Spleen (tissue), 11 donors: ENCODE results near the gene CLIP1. TPM values are rescaled to one million over a fixed set of nuclear protein-coding genes. Genes with fewer than 3 reads are reported as not detected.
A peak's percentile ranks its signal among the peaks of the same experiment; 100 is the strongest.
"Not testable (repeated sequence)": the region's sequence is repeated elsewhere in the genome, so short reads cannot be mapped to it uniquely, and the experiment has no call there.

Experiments used
- DNase-seq: peaks from one replicate; pipeline ENCODE4 v3.0.0-alpha.2; 2020
- H3K27ac ChIP-seq, 8 donors: fragments of 200-600 bp; sonication (generic) in 7 of 8; 1 replicate in 4 of 8; 2 replicates in 4 of 8; pipeline versions ENCODE4 v1.5.0 to v1.8.0; 2016 to 2021; ENCODE audit warnings: inconsistent platforms in 4 of 8, mild to moderate bottlenecking in 4 of 8, moderate library complexity in 1 of 8
- H3K27me3 ChIP-seq, 7 donors: fragments of 200-600 bp; sonication (generic) in 6 of 7; replicated peaks in 1 of 7; 1 replicate in 4 of 7; 2 replicates in 3 of 7; pipeline versions ENCODE4 v1.5.0 to v1.8.0; 2016 to 2021; ENCODE audit warnings: inconsistent platforms in 3 of 7, mild to moderate bottlenecking in 1 of 7
- H3K36me3 ChIP-seq, 6 donors: fragments of 200-600 bp; sonication (generic) in 5 of 6; 1 replicate in 4 of 6; 2 replicates in 2 of 6; pipeline versions ENCODE4 v1.5.0 to v1.8.0; 2016 to 2021; ENCODE audit warnings: inconsistent platforms in 2 of 6
- H3K4me1 ChIP-seq, 6 donors: fragments of 200-600 bp; sonication (generic) in 5 of 6; 1 replicate in 3 of 6; 2 replicates in 3 of 6; pipeline versions ENCODE4 v1.5.0 to v1.8.0; 2016 to 2021; ENCODE audit warnings: inconsistent platforms in 3 of 6
- H3K4me3 ChIP-seq, 8 donors: fragments of 200-600 bp; sonication (generic) in 7 of 8; 1 replicate in 4 of 8; 2 replicates in 4 of 8; pipeline versions ENCODE4 v1.5.0 to v1.8.0; 2016 to 2021; ENCODE audit warnings: inconsistent platforms in 4 of 8, mild to moderate bottlenecking in 4 of 8, moderate library complexity in 2 of 8
- H3K9me3 ChIP-seq, 8 donors: fragments of 200-600 bp; sonication (generic) in 7 of 8; 1 replicate in 4 of 8; 2 replicates in 4 of 8; pipeline versions ENCODE4 v1.5.0 to v1.8.0; 2016 to 2021; ENCODE audit warnings: inconsistent platforms in 4 of 8
- CTCF ChIP-seq, 11 experiments: fragments of 200-600 bp in 7 of 11; fragments of 450-650 bp in 4 of 11; sonication (generic) in 4 of 11; IDR thresholded peaks in 8 of 11; conservative IDR thresholded peaks in 3 of 11; 1 replicate in 7 of 11; 2 replicates in 4 of 11; pipeline versions ENCODE4 v1.4.0 to v1.8.0; 2016 to 2021; ENCODE audit warnings: antibody characterized with exemption in 11 of 11, inconsistent platforms in 4 of 11, mild to moderate bottlenecking in 1 of 11
- POLR2A ChIP-seq, 3 donors: fragments of 450-650 bp; IDR thresholded peaks; one replicate each; pipeline ENCODE4 v1.5.1; 2017; ENCODE audit warnings: antibody characterized with exemption in 3 of 3, mild to moderate bottlenecking in 1 of 3
- POLR2AphosphoS5 ChIP-seq, 3 donors: sonication (generic); formaldehyde crosslinking; IDR thresholded peaks; one replicate each; pipeline ENCODE4 v1.5.1; 2017; ENCODE audit warnings: antibody characterized with exemption in 3 of 3
- WGBS, 5 donors: extraction: QIAGEN DNeasy Blood & Tissue Kit in 3 of 5; methylation state at CpG; one replicate each; pipeline versions ENCODE4 v1.1.5 to v1.1.7; 2013 to 2018; 5-methylcytosine and 5-hydroxymethylcytosine counted together
- intact Hi-C: fragments of 100-400 bp; cut with DNase I; formaldehyde crosslinking; loops from one replicate; pipeline ENCODE4 v1.15.0; 2023; ENCODE audit warnings: low total_unique reads
- polyA plus RNA-seq, 3 donors: library from polyadenylated mRNA; stranded (reverse); fragments of 200-250 nt; gene quantifications; one replicate each; pipeline ENCODE4 v1.2.1, GENCODE V29; 2013
- total RNA-seq, 7 donors: library from RNA; depleted of rRNA in 3 of 7; stranded (reverse); fragments of >200 nt in 3 of 7; fragmentation: NEBNext Ultra II Directional in 4 of 7; extraction: Animal tissue kit (Norgen Biotek cat#: 25700) in 4 of 7; gene quantifications; one replicate each; pipeline versions ENCODE4 v1.1.0 to v1.2.1, GENCODE V29; 2016 to 2021
- donor health status: healthy with polysubstance abuse.
- donor health status: DM: no; HTN: no; CAD: no; lungs with moderate emphysema.
- donor health status: DM: no; HTN: no; CAD: no.
- donor health status: Bipolar disorder and iron deficiency.
- donor health status: healthy.
- donor health status: DM: no; HTN: no; CAD: no.
- donor health status: DM: yes; HTN: yes; CAD: no.

The CLIP1 gene
- total and polyA plus RNA-seq, 10 donors, result 7.8 to 80.2 (median 57.2) TPM

GRCh38 chr12:122423258-122424165 lies 1.0 kb upstream of the CLIP1 start:
- DNase-seq, result no peak
- Histone ChIP-seq H3K27ac (peak overlapping the region in 7 of 8 donors; percentile 47 to 99 (median 96)), H3K4me1 (peaks cover 20 to 47% (median 37%) of the 10 kb centered on the region in 6 donors), H3K9me3 (no peaks in the 10 kb centered on the region), H3K27me3 (no peaks in the 10 kb centered on the region), H3K4me3 (peak overlapping the region; percentile 35 to 95 (median 64)), H3K36me3 (no peaks in the 10 kb centered on the region)
- WGBS, 5 donors, result 17 to 23% (median 21%) methylated on average over 21 of the region's 21 CpGs
- TF ChIP-seq POLR2AphosphoS5 (IDR thresholded peaks at IDR 0.05), result peak in 1 of 3 donors; percentile 29
- TF ChIP-seq POLR2A (IDR thresholded peaks at IDR 0.05), result no peak
- intact Hi-C loops, result no loop called here

- peaks cover 20 to 54% (median 42%) of the 10 kb centered on the region in 6 donors for H3K4me1 ChIP-seq
- no peaks in the 10 kb centered on the region for H3K9me3 ChIP-seq
- 0 to 2% (median 0%) methylated on average over 20 to 39 of the region's 39 CpGs for WGBS, 5 donors
- TF ChIP-seq CTCF (IDR thresholded peaks at IDR 0.05 in 8 of 11, conservative IDR thresholded peaks at IDR 0.05 in 3 of 11) (no peak), POLR2AphosphoS5 (IDR thresholded peaks at IDR 0.05) (no peak)
- peak overlapping the region; percentile 35 to 95 (median 64) for H3K4me3 ChIP-seq
- H3K27ac ChIP-seq, result peak overlapping the region in 7 of 8 donors; percentile 47 to 99 (median 96)
- H3K27me3 ChIP-seq, result no peaks in the 10 kb centered on the region
- intact Hi-C loops, result no loop called here
- no peak for DNase-seq
- no peaks in the 10 kb centered on the region for H3K36me3 ChIP-seq
Observed at GRCh38 chr12:122422730-122423257, 325 bp upstream of the CLIP1 start.

- intact Hi-C loops, result no loop called here
- H3K9me3 ChIP-seq, result no peaks in the 10 kb centered on the region
- TF ChIP-seq POLR2AphosphoS5 (IDR thresholded peaks at IDR 0.05) (no peak), POLR2A (IDR thresholded peaks at IDR 0.05) (no peak), CTCF (IDR thresholded peaks at IDR 0.05 in 8 of 11, conservative IDR thresholded peaks at IDR 0.05 in 3 of 11) (no peak)
- DNase-seq, result peak; percentile 72
- H3K4me1 ChIP-seq, result peaks cover 20 to 67% (median 43%) of the 10 kb centered on the region in 6 donors
- H3K27ac ChIP-seq, result peak overlapping the region; percentile 94 to 99 (median 96)
- peak overlapping the region; percentile 63 to 95 (median 80) for H3K4me3 ChIP-seq
- H3K36me3 ChIP-seq, result peaks cover 0 to 9% (median 0%) of the 10 kb centered on the region in 6 donors
- 5 to 11% (median 7%) methylated on average over 14 of the region's 14 CpGs for WGBS, 5 donors
- no peaks in the 10 kb centered on the region for H3K27me3 ChIP-seq
Observed at GRCh38 chr12:122421187-122421820, 1.2 kb downstream of the CLIP1 start.

- no peak for DNase-seq
- intact Hi-C loops, result no loop called here
- Histone ChIP-seq H3K4me3 (peak overlapping the region in 5 of 8 donors; percentile 63 to 95 (median 81)), H3K9me3 (no peaks in the 10 kb centered on the region), H3K4me1 (peaks cover 20 to 73% (median 46%) of the 10 kb centered on the region in 6 donors), H3K27me3 (no peaks in the 10 kb centered on the region), H3K27ac (peak overlapping the region; percentile 94 to 99 (median 96)), H3K36me3 (peaks cover 0 to 9% (median 0%) of the 10 kb centered on the region in 6 donors)
- no peak for TF ChIP-seq POLR2AphosphoS5 (IDR thresholded peaks at IDR 0.05)
- TF ChIP-seq POLR2A (IDR thresholded peaks at IDR 0.05), result no peak
- TF ChIP-seq CTCF (IDR thresholded peaks at IDR 0.05 in 8 of 11, conservative IDR thresholded peaks at IDR 0.05 in 3 of 11), result no peak
- 73 to 87% (median 79%) methylated on average over 17 of the region's 17 CpGs for WGBS, 5 donors
Observed at GRCh38 chr12:122420471-122421162, 1.9 kb downstream of the CLIP1 start.

- 88 to 95% (median 93%) methylated on average over 3 of the region's 3 CpGs for WGBS, 5 donors
- H3K9me3 ChIP-seq, intact Hi-C loops, H3K4me3 ChIP-seq, DNase-seq, H3K27ac ChIP-seq, H3K36me3 ChIP-seq, H3K27me3 ChIP-seq: not testable (repeated sequence)
- H3K4me1 ChIP-seq, result peaks cover 20 to 82% (median 49%) of the 10 kb centered on the region in 6 donors
Observed at GRCh38 chr12:122419094-122419493, 3.4 kb downstream of the CLIP1 start.

- H3K27ac ChIP-seq, H3K9me3 ChIP-seq, H3K36me3 ChIP-seq, H3K4me3 ChIP-seq, H3K27me3 ChIP-seq, intact Hi-C loops, DNase-seq: not testable (repeated sequence)
- H3K4me1 ChIP-seq, result peaks cover 21 to 87% (median 45%) of the 10 kb centered on the region in 6 donors
- 87 to 95% (median 90%) methylated on average over 7 of the region's 7 CpGs for WGBS, 5 donors
Observed at GRCh38 chr12:122415665-122416064, 6.8 kb downstream of the CLIP1 start.
